Right lobe of liver (tissue), 4 donors: ENCODE measurements around the gene TMC6.

Source experiments
- POLR2A ChIP-seq: fragments of 450-650 bp; IDR thresholded peaks from one replicate; pipeline ENCODE4 v1.6.1; 2017; ENCODE audit warnings: antibody characterized with exemption, mild to moderate bottlenecking
- TF ChIP-seq, protein P1 (sequence below), 4 donors: fragments of 200-600 bp in 3 of 4; fragments of 450-650 bp in 1 of 4; IDR thresholded peaks; one replicate each; pipeline versions ENCODE4 v1.5.1 to v1.8.0; 2016 to 2022; ENCODE audit warnings: antibody characterized with exemption in 4 of 4, mild to moderate bottlenecking in 2 of 4
- donor health status: DM: no; HTN: no; CAD: no.
- donor health status: DM: no; HTN: no; CAD: no.
- donor health status: DM: no; HTN: yes; CAD: no.

DNA sequence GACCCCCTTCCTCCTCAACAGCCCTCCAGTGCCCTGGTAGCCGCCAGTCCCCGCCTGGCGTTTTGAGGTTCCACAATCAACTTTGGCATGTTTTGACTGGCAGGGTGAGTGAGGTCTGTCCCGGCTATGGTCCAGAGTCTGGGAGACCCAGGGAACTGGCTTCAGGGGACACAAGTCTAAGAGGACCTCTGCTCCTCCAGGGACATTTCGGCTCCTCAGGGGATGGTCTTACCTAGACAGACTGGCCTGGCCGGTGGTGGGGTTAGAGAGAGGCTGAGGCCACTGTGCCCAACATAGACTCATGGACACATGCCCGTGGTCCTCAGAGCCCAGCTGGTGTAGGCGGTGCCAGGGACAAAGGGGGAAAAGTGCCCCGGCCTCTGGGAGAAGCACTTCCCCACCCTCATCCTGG, 4.2 kb upstream of the TMC6 start:
- TF ChIP-seq, protein P1, sequence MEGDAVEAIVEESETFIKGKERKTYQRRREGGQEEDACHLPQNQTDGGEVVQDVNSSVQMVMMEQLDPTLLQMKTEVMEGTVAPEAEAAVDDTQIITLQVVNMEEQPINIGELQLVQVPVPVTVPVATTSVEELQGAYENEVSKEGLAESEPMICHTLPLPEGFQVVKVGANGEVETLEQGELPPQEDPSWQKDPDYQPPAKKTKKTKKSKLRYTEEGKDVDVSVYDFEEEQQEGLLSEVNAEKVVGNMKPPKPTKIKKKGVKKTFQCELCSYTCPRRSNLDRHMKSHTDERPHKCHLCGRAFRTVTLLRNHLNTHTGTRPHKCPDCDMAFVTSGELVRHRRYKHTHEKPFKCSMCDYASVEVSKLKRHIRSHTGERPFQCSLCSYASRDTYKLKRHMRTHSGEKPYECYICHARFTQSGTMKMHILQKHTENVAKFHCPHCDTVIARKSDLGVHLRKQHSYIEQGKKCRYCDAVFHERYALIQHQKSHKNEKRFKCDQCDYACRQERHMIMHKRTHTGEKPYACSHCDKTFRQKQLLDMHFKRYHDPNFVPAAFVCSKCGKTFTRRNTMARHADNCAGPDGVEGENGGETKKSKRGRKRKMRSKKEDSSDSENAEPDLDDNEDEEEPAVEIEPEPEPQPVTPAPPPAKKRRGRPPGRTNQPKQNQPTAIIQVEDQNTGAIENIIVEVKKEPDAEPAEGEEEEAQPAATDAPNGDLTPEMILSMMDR (IDR thresholded peaks at IDR 0.05), result no peak
- no peak for TF ChIP-seq POLR2A
